HG03280 (cell line): Measurements from ENCODE around the gene MOCOS.

Source experiments
- ATAC-seq: cut with Tn5 transposase; IDR thresholded peaks from one replicate; pipeline ENCODE4 v1.9.1; 2021; ENCODE audit warnings: mild to moderate bottlenecking, moderate library complexity; ENCODE audit not compliant: unreplicated experiment

MOCOS gene

DNA sequence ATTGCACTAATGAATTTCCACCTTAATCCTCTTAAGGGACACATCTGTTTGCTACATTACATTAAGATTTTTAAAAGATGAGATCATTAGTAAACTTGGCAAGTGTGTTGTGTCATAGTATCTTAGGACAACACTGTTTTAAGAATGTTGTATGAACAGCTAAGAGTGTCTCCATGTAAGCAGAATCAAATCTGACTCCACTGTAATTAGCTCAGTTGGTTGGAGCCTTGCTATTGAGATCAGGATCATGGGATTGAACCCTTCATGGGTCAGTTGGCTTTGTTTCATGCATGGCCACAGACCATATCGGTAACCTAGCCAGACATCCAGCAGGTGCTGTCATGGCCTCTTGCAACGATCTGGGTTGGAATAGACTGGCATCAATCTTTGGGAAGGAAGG, 115.4 kb downstream of the MOCOS start:
- ATAC-seq: no peak

DNA sequence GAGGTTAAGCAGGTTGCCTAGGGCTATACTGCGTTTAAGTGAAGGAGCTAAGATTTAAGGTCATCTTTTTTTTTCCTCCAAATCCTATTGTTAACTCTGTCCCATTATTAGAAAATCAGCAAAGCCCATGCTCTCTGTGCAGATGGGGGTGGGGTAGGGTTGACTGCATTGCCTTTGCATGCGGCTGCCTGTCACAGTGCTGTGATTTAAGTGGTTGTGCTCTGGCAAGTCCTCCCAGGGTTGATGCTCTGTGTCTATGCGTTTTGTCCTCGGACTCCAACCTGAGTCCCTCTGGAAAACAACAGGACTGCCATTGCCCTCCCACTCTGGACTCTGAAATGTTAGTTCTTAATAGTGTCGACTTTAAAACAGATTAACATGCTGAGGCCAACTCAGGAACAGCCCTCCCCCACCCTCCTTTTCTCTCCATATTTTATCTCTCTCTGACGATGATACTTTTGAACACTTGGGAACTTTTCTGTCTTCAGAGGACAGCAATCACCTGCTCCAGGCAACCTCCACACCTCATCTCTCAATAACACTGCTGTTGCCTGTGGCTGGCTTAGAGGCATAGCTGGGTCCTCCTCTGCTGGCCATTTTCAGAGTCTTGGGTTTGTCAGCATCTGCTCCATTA, 116.0 kb downstream of the MOCOS start:
- no peak for ATAC-seq

DNA sequence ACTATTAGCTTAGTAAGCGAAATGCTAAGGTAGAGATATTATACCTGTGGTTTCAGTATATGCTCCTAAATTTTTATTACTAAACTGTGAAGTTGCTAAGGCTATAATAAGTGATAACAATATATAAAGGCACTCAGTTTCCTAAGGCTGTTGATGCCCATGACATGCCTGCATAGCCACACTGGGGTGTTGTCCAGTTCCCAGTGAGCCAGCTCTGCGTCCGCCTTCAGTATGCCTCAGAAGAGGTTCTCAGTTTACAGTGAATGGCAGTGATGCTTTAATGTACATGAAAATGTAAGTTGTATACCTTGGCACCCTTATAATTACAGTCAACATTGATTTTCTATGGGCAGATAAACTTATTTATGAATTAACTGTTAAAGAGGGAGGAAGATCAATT, 117.4 kb downstream of the MOCOS start:
- no peak for ATAC-seq

DNA sequence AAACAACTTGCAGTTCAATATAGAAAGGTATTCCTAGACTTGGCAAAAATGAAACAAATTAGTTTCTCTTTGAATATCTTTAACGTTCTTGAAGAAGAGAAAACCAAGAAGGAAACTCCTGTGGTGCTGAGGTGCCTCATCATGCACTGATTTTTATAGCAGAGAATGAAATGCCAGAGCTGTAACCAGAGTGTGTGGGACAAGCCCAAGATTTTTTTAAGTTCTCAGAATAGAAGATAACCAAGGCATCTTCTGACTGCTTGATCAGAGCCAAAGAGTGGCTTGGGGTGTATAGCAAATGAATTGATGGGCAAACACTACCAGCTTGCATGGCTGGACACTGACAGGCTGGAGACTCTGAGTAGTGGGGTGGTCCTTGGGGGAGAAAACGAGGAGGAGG, 118.1 kb downstream of the MOCOS start:
- no peak for ATAC-seq

DNA sequence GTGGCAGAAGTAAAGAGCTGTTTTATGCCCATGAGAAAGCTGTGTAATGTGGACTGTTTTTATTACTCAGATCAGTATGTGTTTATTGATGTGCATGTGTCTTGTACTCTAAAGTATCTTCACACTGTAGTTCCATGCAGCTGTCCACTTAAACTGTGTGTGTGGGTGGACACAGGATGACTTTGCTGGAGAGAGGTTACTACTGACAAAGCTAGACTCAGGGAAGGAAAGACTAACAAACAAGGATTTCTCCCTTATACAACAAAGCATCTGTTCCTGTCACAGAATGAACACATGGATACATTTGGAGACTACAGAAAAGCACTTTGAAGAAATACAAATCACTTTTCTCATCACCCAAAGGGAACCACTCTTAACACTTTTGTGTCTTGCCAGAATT, 120.2 kb downstream of the MOCOS start:
- ATAC-seq: no peak

DNA sequence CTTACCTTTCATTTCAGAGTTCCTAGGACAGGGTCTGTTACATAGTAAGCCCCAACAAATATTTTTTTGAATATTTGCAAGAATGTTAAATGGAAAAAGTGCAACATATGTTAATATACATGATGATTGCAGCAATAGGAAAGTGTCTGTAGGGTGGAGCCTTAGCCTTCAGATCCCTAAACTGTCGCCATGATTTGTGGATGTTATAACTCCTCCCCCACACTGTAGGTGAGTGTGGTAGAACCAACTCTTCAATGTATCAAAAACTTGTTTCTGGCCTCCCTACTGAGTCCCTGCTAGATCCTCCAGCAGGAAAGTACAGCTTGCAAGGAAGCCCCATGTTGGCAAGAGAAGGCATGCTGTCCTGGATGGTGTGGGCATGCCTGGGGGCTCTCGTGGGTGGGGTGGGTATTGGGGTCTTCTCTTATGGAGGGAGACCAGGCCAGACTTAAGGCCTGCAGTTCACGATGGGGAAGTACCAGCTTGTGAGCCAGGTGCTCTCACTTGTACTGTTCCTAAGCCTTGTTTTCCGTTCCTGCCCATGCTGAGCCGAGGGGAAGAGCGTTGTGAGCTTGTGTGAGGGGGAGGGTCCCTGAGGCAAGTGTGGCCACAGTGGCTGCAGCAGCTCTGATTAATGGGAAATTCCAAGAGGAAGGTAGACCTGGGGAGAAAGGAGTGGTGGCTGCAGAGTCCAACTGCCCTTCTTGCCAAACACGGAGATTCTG, 121.6 kb downstream of the MOCOS start:
- no peak for ATAC-seq

DNA sequence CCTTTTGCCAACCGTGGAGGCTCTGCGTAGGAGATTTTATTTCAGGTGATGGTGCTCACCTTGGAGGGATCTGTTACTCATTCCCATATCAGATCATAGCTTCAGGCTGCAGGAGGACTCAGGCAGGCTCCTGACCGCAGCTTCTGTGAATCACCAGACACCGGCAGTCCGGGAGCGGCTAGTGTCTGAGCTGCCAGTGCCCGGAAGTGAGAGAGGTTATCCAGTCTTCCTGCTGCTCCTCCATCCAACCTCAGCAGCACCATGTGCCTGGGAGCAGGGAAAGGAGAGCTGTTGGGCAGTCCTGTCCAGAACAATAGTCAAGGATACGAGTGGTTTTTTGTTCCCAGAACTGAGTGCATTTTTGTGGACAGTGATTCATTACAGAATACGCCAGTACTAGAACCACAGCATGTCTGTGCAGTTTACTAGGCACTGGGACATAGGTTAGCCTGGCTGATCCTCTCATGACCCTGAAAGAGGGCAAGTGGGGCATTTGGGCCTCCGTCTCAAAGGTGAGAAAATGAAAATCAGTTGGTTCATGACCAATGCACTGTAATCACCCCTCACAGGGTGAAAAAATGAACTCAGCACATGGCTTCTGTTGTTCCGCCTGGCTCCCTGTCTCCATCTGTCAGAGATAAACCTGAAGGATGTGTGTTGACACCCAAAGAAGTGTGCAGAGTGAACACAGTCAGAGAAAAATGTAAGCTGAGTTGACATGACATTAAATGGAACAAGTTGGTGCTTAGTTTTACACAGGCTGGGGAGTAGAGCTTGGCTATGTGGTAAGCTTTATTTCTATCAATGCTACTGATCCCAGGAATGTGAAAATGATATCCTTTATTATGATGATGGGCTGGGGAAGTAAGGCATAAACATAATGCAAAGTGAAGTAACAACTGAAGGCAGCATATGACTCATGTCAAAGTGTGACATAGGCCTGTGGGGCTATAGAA, 122.4 kb downstream of the MOCOS start:
- ATAC-seq: no peak

DNA sequence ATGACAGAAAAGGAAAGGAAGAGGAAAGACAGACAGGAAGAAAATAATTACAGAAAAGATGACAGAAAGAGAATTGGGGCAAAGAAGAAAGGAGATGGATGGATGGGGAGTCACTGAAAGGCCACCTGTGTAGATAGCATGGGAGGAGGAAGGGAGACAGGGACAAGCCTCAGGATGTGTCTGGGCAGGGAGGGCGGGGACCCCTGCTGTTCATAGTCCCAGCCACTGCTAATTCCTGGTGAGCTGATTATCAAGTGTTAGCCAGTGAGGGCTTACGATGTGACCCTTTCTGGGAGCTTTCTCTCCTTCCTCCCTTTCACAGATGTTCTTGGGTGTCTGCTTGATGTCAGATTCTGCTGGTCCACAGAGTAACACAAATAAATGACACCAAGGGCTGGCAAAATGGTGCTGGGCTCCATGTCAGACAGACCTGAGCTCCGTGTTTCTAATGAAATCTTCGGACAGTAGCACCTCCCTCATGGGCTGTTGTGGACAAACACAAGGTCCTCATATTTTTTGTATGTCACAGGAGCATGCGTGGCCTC, 123.8 kb downstream of the MOCOS start:
- no peak for ATAC-seq

DNA sequence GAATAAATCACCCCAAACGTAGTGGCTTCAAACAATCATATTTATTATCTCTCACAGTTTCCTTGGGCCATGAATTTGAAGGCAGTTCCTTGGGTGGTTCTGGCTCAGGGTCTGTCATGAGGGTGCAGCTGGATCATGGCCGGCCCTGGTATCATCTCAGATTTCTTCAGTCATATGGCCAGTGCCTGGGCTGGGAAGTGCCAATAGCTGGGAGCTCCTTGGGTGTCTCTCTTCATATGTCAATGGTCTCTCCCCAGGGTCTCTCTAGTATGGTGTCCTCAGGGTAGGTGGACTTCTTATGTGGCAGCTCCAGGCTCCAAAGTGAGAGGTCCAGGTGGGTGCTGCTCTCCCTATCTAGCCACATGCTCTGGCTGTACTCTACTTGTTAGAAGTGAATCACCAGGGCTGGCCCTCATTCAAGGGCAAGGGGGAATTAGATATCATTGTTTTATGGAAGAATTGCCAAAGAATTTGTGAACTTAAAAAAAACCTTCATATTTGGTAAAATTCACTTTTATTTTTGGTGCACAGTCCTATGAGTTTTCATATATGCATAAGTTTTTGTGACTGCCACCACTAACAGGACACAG, 125.6 kb downstream of the MOCOS start:
- ATAC-seq: no peak

DNA sequence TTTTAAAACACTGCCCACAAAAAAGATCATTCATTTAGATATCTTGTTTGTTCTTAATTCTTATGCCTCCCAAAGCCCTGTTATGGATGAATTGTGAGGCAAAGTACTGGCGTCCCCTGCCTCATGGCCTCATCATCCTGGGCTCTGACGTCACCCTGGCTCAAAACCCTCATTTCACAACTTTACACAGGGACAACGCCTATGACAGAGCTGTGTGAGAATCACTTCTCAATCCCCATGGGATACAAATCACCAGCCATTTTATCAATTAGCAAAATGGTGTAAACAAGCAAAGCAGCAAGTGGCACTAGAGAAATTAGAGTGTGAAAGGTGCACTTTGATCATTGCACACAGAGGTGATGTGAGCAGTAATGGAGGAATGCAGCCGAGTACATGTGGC, 126.8 kb downstream of the MOCOS start:
- ATAC-seq: no peak

DNA sequence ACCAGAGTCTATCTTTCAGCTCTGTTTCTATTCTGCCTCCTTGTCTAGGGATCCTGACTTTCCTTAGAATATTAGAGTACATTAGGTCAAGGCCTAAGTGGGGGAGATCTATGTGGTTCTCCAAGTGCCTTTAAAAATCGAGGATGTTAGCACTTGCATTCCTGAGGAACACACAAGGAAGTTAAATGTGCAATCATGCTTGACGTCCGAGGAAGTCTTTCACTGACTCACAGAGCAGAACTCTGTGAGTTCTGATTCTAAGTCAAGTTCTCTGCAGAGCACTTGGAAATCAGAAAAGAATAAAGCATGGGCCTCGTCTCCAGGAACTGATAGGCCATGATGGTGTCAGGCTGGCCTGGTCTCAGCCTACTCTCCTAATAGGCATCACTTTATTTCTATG, 127.5 kb downstream of the MOCOS start:
- ATAC-seq: no peak

DNA sequence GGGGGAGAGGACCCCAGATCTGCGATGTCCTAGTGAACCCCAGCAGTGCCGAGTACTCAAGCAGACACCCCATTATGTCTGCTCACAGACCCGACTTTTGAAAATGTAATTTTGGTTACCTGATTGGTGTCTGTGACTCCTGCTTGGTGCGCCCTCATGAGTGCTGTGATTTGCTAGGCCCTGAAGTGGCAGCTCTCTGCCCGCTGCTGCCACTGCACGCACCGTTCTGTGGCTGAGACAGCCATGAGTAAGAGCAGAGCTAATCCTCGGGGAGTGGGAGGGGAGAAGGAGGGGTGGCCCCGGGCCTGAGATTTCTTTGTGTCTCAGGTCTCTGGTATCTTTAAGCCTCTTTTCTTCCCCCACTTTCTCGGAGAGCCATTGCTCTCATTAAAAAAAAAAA, 128.4 kb downstream of the MOCOS start:
- ATAC-seq: no peak

DNA sequence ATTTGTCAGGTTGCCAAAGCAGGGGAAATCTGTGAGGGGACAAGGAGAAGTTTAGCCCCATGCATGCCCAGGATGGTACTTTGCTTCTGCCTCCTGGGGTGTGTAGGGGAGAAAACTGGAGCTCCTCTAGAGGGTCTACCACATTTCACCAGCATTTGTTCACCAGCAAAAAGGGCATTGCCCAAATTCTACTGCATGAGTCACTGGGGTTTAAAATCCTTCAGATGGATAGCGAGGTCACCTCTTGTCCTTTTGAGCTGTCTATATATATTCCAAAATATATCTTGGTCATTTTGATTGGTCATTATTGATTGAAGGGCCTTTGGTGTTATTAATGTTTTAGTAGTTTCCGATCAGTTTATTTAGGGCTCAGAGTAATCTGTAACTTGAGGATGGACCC, 128.9 kb downstream of the MOCOS start:
- no peak for ATAC-seq
